Inferior parietal cortex (tissue), 1 donor: ENCODE measurements around the gene TFAP2C.

Source experiments
- DNase-seq: peaks from one replicate; pipeline ENCODE4 v3.0.0-alpha.2; 2016; ENCODE audit errors: extremely low spot score

Gene TFAP2C

GRCh38 chr20:56628873-56629463 lies at the start of gene TFAP2C:
TFAP2C (plus strand) TSS chr20:56629306; CDS start chr20:56629545, 239 bp downstream.
- no peak for DNase-seq

DNA sequence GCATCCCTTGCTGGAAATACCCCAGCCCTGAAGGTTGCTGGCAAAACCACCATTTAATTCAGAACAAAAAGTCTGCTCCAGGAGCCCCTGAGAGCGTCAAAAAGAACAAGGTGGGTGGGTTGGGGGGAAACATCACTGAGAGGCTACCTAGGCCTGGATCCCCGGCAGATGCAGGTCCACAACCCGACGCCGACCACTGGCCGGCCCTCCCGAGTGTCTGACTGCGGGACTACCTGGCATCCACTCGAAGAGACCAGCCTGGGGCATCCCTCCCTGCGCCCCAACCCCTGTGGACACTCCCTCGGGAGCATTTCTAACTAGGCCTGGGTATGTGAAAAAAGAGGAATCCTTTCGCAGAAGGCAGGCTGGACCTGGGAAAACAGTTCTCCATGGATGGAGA lies 48.9 kb upstream of the TFAP2C start:
- DNase-seq: no peak

GRCh38 chr20:56581701-56582100 lies 47.4 kb upstream of the TFAP2C start:
- no peak for DNase-seq

- no peak for DNase-seq
These were observed 46.6 kb upstream of the TFAP2C start for GRCh38 chr20:56582542-56582941.

DNA sequence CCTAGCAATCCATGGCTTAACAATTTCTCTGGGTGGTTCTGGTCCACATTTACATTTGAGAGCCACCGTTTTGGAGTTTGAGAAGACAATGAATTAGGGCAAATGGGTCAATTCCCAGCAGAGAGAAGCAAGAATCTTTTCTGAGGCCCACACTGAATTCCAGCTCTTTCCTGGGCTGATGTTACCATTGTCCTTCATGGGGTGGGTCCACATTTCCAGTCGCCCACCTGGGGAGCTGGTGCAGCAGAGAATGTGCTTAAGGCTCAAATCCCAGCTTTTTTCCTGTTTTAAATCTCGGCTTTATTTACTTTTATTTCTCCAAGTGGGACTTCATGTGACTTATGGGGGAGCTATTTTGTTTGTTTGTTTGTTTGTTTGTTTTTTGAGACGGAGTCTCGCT lies 44.2 kb upstream of the TFAP2C start:
- DNase-seq: no peak

- DNase-seq: no peak
These were observed 41.6 kb upstream of the TFAP2C start for GRCh38 chr20:56587307-56588041.

DNA sequence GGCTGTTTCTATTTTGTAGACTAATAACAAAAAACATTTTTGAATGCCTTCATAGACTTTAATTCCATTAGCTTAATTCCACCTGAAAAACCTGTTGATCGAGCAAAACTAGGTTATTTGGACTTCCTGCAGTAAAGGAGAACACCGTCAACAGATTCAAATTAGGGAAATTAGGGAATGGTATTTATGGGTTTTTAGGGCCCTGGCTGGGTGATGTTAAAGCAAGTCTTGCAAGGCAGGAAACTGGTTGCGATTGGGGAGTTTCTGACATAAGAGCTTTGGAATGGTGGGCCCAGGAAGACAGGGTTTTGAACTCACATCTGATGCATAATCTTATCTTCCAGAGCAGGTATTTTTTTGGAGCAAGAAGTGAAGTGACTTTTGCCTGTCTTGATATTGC lies 40.1 kb upstream of the TFAP2C start:
- DNase-seq: no peak

GRCh38 chr20:56589633-56590032 lies 39.5 kb upstream of the TFAP2C start:
- DNase-seq: no peak

DNA sequence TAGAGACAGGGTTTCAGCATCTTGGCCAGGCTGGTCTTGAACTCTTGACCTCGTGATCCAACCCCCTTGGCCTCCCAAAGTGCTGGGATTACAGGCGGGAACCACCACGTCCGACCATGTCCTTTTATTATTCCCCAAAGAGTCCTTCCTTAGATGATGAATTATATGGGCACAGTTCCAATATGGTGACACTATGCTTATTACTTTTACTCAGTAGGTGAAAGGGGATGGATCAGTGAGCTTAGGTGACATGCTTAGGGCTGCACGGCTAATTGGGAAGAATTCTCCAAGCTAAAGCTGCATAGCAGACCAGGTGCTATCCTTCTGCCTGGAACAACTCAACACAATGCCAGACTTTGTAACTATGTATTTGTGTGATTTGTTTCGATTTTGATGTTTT lies 38.2 kb upstream of the TFAP2C start:
- no peak for DNase-seq

GRCh38 chr20:56592211-56592610 lies 36.9 kb upstream of the TFAP2C start:
- DNase-seq: no peak

DNA sequence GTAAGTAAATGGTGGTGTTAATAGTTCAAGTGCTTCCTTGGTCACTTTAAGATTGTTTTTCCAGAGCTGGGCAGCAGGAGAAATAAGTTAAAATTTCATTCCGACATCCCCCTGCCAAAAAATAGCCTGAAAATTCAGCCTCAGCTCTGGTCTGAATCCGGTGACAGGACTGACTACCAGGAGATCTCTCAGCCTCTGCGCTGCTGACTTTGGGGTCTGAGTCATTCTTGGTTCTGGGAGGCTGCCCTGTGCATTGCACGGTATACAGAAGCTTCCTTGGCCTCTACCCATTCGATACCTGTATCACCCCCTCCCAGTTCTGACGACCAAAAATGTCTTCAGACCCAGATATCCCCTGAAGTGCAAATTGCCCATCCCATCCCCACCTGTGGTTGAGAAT lies 36.3 kb upstream of the TFAP2C start:
- no peak for DNase-seq

DNA sequence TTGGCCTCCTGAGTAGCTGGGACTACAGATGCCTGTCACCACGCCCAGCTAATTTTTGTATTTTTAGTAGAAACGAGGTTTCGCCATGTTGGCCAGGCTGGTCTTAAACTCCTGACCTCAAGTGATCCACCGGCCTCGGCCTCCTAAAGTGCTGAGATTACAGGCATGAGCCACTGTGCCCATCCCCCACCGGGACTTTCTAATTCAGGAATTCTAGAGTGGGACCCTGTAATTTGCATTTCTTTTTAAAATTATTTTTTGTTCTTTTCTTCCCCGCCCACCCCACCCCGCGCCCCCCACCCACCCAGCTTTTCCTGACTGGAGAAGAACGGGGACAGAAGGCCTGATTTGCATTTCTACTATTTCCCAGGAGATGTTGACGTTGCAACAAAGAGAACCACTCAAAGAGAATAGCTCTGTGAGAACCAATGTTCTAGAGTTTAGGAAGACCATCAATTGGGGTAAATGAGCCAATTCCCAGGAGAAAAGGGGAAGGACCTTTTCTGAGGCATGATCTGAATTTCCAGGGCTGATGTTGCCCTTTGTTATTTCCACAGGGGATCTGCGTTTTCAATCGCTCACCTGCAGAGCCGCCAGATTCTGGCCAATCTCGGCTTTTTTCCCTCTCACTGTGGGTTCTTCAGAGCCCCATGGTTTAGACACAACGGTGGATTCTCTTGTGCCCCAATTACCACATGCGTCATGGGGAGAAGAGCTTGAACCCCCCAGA lies 33.2 kb upstream of the TFAP2C start:
- no peak for DNase-seq

DNA sequence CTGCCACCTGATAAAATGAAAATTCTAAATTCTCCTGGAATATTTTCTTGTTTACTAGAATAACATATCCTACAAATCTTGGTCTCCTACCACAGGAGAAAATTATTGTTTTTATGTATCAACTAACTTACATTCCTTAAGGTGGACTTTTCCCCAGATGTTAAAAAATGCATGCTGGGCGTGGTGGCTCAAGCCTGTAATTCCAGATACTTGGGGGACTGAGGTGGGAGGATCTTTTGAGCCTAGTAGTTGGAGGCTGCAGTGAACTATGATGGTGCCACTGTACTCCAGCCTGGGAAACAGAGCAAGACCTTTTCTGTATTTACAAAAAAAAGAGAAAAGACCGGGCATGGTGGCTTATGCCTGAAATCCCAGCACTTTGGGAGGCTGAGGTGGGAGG lies 27.9 kb upstream of the TFAP2C start:
- no peak for DNase-seq

GRCh38 chr20:56604673-56605072 lies 24.4 kb upstream of the TFAP2C start:
- DNase-seq: no peak

- DNase-seq: no peak
These were observed 23.7 kb upstream of the TFAP2C start for GRCh38 chr20:56605261-56605996.

- no peak for DNase-seq
These were observed 22.7 kb upstream of the TFAP2C start for GRCh38 chr20:56606174-56606945.

- no peak for DNase-seq
These were observed 21.9 kb upstream of the TFAP2C start for GRCh38 chr20:56607061-56607704.

GRCh38 chr20:56608376-56608775 lies 20.7 kb upstream of the TFAP2C start:
- no peak for DNase-seq

DNA sequence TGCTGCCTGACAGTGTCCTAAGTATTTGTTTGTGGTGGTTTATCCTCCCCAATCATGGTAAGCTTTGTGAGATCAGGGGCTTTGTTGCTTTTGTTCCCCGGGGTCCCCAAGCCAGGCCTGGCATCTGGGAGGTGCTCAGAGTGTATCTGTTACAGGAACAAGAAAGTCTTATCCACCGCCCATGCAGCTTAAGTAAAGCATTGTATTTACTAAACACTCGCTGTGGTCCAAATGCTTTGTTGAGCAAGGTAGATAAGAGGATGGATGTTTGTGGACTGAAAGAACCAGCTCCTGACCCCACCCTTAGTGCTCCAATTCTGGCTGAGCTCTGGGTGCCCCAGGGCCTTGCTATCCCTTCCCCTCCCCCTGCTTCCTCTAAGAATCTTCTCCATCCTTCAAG lies 19.8 kb upstream of the TFAP2C start:
- no peak for DNase-seq

DNA sequence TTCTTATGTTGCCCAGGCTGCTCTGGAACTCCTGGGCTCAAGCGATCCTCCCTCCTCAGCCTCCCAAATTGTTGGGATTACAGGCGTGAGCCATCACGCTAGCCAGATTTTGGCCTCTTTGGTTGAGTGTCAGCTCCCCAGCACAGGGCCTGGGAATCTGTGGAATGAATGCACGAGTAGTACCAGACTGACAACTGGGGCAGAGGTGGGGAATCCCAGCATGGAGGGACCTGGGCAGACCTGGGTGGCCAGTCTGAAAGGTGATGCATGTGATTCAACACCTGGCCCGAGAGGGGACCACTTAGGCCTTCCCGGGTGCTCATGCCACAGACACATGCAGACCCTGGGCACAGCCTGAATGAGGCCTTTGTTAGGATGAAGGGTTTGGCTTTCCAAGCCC lies 19.0 kb upstream of the TFAP2C start:
- DNase-seq: no peak

GRCh38 chr20:56614196-56614595 lies 14.9 kb upstream of the TFAP2C start:
- DNase-seq: no peak
